GM12891 (cell line): ENCODE data around the gene IRX1.

Source experiments
- POLR2A ChIP-seq: IDR thresholded peaks from 2 replicates; pipeline ENCODE4 v1.6.1; 2011; ENCODE audit warnings: low read depth, low read length, control low read depth
- POLR2AphosphoS5 ChIP-seq: IDR thresholded peaks from 2 replicates; pipeline ENCODE4 v1.6.1; 2011; ENCODE audit warnings: low read depth, low read length, control low read depth
- TAF1 ChIP-seq: IDR thresholded peaks from 2 replicates; pipeline ENCODE4 v1.6.1; 2011; ENCODE audit warnings: low read depth, low read length, control low read depth

GRCh38 chr5:3584724-3585531, 10.7 kb upstream of the IRX1 start:
- TF ChIP-seq POLR2A (no peak), POLR2AphosphoS5 (no peak), TAF1 (no peak)
